Esophagus squamous epithelium (tissue), 4 donors: ENCODE results near the gene RFXAP.

Experiments
- CTCF ChIP-seq, 6 experiments: fragments of 450-650 bp in 4 of 6; fragments of 200-600 bp in 2 of 6; sonication (generic) in 2 of 6; IDR thresholded peaks; one replicate each; pipeline ENCODE4 v1.5.1; 2016 to 2019; ENCODE audit warnings: antibody characterized with exemption in 6 of 6, mild to moderate bottlenecking in 4 of 6, moderate library complexity in 4 of 6
- POLR2A ChIP-seq, 4 donors: fragments of 450-650 bp; IDR thresholded peaks; one replicate each; pipeline ENCODE4 v1.6.1; 2017; ENCODE audit warnings: antibody characterized with exemption in 4 of 4, mild to moderate bottlenecking in 4 of 4, moderate library complexity in 3 of 4

GRCh38 chr13:36815062-36815461 is 4.0 kb upstream of the RFXAP start:
- peak in 1 of 6 experiments; percentile 41 for TF ChIP-seq CTCF (IDR thresholded peaks at IDR 0.05)
- TF ChIP-seq POLR2A (IDR thresholded peaks at IDR 0.05): no peak
